Measurements from ENCODE around the gene COX20. TPM values are rescaled to one million over a fixed set of nuclear protein-coding genes. Genes with fewer than 3 reads are reported as not detected.

The COX20 gene
- total and polyA plus RNA-seq, 2 of the 8 experiments (the other 6 are each of a cell fraction or from before 2014, with no cell fraction given), result 17.5 to 28.8 TPM

DNA sequence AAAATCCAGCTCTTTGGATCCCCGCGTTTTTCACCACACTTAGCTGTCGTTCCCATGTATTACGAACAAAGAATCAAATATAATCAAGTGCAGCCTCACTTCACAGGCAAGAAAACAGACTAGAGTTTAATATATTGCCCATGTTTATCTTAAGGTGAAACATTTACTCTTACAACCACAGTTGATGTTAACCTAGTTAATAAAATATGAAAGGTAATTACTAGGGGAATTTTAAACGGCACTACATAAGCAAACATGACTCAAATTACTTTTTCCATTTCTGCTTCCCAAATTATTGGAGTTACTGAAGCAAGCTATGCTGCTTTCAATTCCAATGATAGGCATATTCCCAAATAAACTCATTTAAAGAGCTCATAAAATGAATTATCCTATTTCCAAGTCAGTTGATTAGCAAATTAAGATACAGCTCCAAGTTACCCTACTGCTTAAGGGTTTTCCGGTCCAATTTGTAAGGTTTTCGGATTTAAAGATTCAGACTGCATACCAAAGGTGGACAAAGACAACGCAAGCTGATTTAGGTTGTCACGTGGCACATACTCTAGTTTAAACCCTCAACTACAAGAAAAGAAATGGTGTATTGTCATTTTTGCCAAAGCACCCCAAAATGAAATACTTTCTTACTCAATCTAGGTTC lies 5.9 kb downstream of the COX20 start:
- H2BK5ac ChIP-seq (ENCODE audit: low read depth, low read length), result no peak overlapping the region
- H4K20me1 ChIP-seq (replicated peaks in 1 of 2; ENCODE audit: control insufficient read depth in 1 of 2, insufficient read depth in 2 of 2, low read length in 2 of 2), result peaks cover 7 to 10% of the 10 kb centered on the region in 2 experiments
- no peak overlapping the region for H3K4me3 ChIP-seq (ENCODE audit: extremely low read depth in 1 of 4, insufficient read depth in 2 of 4, low read depth in 3 of 4, low read length in 4 of 4)
- H3K79me2 ChIP-seq (ENCODE audit: control insufficient read depth in 1 of 2, insufficient read depth in 2 of 2, low read length in 2 of 2), result peaks cover 0 to 39% of the 10 kb centered on the region in 2 experiments; a peak in 3 of 4 replicates
- no peak overlapping the region for H2BK120ac ChIP-seq (replicated peaks; ENCODE audit: low read depth, low read length)
- no peak overlapping the region for H3K27ac ChIP-seq (ENCODE audit: low read depth, low read length)
- H2BK20ac ChIP-seq (ENCODE audit: low read length), result no peak overlapping the region
- H3K79me1 ChIP-seq (ENCODE audit: low read depth, low read length), result no peaks in the 10 kb centered on the region; the same call in 1 of the 2 replicates
- peaks cover 0 to 3% (median 0%) of the 10 kb centered on the region in 4 experiments; a peak in 1 of 7 replicates for H3K4me1 ChIP-seq (replicated peaks in 1 of 4; ENCODE audit: control insufficient read depth in 3 of 4, insufficient read depth in 4 of 4, low read length in 3 of 4)
- no peak overlapping the region for H3K23ac ChIP-seq (ENCODE audit: insufficient read length)
- TF ChIP-seq KDM1A (IDR thresholded peaks at IDR 0.05; ENCODE audit: borderline replicate concordance, low read length) (no peak), NANOG (IDR thresholded peaks at IDR 0.05; ENCODE audit: insufficient read depth, low read depth, low read length, poor library complexity, severe bottlenecking) (no peak)
- H4K8ac ChIP-seq (ENCODE audit: extremely low read depth, insufficient read depth, low read length), result no peak overlapping the region
- H2AK5ac ChIP-seq (ENCODE audit: low read depth, low read length), result no peak overlapping the region
- H3K27me3 ChIP-seq (replicated peaks in 1 of 4; ENCODE audit: control insufficient read depth in 3 of 4, extremely low read depth in 1 of 4, insufficient read depth in 3 of 4, low read length in 3 of 4), result no peaks in the 10 kb centered on the region
- WGBS, 2 experiments (ENCODE audit: extremely low coverage in 1 of 2, insufficient coverage in 1 of 2, insufficient read length in 1 of 2, insufficient replicate concordance in 2 of 2, low coverage in 1 of 2, low lambda C conversion rate in 2 of 2, missing lambda C conversion rate in 1 of 2), result 92% methylated on average over 9 of the region's 9 CpGs; no CpG with 5 or more reads in 1 of the 2 experiments
- no peaks in the 10 kb centered on the region for H3K23me2 ChIP-seq (ENCODE audit: low read depth, low read length)
- H3K9ac ChIP-seq (replicated peaks in 1 of 4; ENCODE audit: extremely low read depth in 1 of 4, low read depth in 3 of 4, low read length in 3 of 4), result no peak overlapping the region
- FAIRE-seq, result no peak
- no peaks in the 10 kb centered on the region for H3K9me3 ChIP-seq (ENCODE audit: insufficient read depth in 2 of 2, low read depth in 1 of 2, low read length in 1 of 2)
- no peak for DNase-seq (ENCODE audit: low read depth in 1 of 2, low spot score in 2 of 2)
- peaks cover 8 to 70% (median 37%) of the 10 kb centered on the region in 4 experiments for H3K36me3 ChIP-seq (ENCODE audit: control insufficient read depth in 2 of 4, insufficient read depth in 4 of 4, low read length in 3 of 4)
- H3K4me2 ChIP-seq (ENCODE audit: insufficient read depth in 1 of 2, low read depth in 2 of 2, low read length in 2 of 2), result no peak overlapping the region
- H3K56ac ChIP-seq (replicated peaks; ENCODE audit: insufficient read length, low read depth, low read length), result no peak overlapping the region
- H4K91ac ChIP-seq (replicated peaks; ENCODE audit: insufficient read length, low read length), result no peak overlapping the region
- H4K5ac ChIP-seq (ENCODE audit: insufficient read length, low read depth, low read length), result no peak overlapping the region
- no peak overlapping the region for H3K18ac ChIP-seq (ENCODE audit: extremely low read depth, low read length)
- H3K14ac ChIP-seq (ENCODE audit: insufficient read length), result no peak overlapping the region
- H2AFZ ChIP-seq (ENCODE audit: low read length), result no peak overlapping the region
- H3K4ac ChIP-seq (replicated peaks; ENCODE audit: insufficient read length, low read depth, low read length), result no peak overlapping the region
- ChIA-PET CTCF (ENCODE audit: partially characterized antibody) (interaction anchor here (0.6 to 2.6 kb wide), 3 partner anchors 16 to 202 kb away, joined by 3 to 6 read pairs (median 3); no protein-coding TSS in a partner anchor), POLR2A (ENCODE audit: partially characterized antibody) (interaction anchor here (0.8 to 18.5 kb wide), 7 partner anchors 15 to 128 kb away, joined by 3 to 677 read pairs (median 4); partner anchors contain the start of gene HNRNPU)
- no peak overlapping the region for H2BK12ac ChIP-seq (ENCODE audit: low read depth, low read length)
- H2BK15ac ChIP-seq (ENCODE audit: low read length), result no peak overlapping the region

Data from H1 (cell line).